ENCODE data around the gene BCAS1.

The BCAS1 gene

GRCh38 chr20:54070187-54070987, at the start of gene BCAS1:
Gene BCAS1, minus strand, starts transcription at chr20:54070594. Its CDS starts 11,876 bp downstream, at chr20:54058718.
- Histone ChIP-seq H3K36me3 (ENCODE audit: control insufficient read depth, insufficient read depth, low read length) (no peaks in the 10 kb centered on the region), H3K4me3 (replicated peaks; ENCODE audit: low read depth, low read length) (no peak within 1 kb of the TSS), H3K27me3 (replicated peaks; ENCODE audit: control insufficient read depth, insufficient read depth, low read length) (no peaks in the 10 kb centered on the region)
- no peak for DNase-seq (ENCODE audit: extremely low read depth, insufficient read length)
- TF ChIP-seq, protein P1, sequence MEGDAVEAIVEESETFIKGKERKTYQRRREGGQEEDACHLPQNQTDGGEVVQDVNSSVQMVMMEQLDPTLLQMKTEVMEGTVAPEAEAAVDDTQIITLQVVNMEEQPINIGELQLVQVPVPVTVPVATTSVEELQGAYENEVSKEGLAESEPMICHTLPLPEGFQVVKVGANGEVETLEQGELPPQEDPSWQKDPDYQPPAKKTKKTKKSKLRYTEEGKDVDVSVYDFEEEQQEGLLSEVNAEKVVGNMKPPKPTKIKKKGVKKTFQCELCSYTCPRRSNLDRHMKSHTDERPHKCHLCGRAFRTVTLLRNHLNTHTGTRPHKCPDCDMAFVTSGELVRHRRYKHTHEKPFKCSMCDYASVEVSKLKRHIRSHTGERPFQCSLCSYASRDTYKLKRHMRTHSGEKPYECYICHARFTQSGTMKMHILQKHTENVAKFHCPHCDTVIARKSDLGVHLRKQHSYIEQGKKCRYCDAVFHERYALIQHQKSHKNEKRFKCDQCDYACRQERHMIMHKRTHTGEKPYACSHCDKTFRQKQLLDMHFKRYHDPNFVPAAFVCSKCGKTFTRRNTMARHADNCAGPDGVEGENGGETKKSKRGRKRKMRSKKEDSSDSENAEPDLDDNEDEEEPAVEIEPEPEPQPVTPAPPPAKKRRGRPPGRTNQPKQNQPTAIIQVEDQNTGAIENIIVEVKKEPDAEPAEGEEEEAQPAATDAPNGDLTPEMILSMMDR (IDR thresholded peaks at IDR 0.05; ENCODE audit: insufficient read depth, low read length, poor library complexity, severe bottlenecking), result no peak

- no peaks in the 10 kb centered on the region for H3K36me3 ChIP-seq (ENCODE audit: control insufficient read depth, insufficient read depth, low read length)
- no peak for DNase-seq (ENCODE audit: extremely low read depth, insufficient read length)
- H3K4me3 ChIP-seq (replicated peaks; ENCODE audit: low read depth, low read length), result no peak overlapping the region
- H3K27me3 ChIP-seq (replicated peaks; ENCODE audit: control insufficient read depth, insufficient read depth, low read length), result no peaks in the 10 kb centered on the region; the same call in 1 of the 2 replicates
- TF ChIP-seq, protein P1 (IDR thresholded peaks at IDR 0.05; ENCODE audit: insufficient read depth, low read length, poor library complexity, severe bottlenecking), result no peak
These were observed 49.4 kb upstream of the BCAS1 start for GRCh38 chr20:54119744-54120143.

DNA sequence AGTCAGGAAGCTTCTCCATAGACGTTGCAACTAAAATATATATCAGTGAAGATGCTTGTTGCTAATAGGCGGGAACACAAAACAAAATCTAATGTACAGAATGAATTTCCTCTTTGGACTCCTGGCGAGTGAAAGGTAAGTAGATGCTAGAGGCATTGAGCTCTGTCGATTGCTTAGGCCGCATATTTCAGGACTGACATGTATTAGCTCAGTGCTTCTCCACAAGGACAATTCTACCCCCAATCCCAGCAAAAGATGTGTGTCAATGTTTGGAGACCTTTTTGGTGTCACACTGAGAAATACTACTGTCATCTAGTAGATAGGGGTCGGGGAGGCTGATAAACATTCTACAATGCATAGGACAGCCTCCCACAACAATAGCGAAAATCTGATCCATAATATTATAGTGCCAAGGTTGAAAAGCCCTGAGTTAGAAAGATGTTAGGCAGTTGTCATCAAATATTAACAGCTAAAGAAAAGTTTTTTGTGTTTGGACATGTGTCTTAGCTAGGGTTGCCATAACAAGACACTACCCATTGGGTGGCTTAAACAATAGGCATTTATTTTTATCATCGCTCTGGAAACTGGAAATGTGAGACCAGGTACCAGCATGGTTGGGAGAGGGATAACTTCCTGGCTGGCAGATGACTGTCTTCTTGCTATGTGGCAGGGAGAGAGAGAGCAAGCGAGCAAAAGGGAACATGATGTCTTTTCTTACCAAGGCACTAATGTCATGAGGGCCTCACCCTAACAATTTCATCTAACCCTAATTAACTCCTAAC, 48.0 kb upstream of the BCAS1 start:
- Histone ChIP-seq H3K36me3 (ENCODE audit: control insufficient read depth, insufficient read depth, low read length) (no peaks in the 10 kb centered on the region), H3K4me3 (replicated peaks; ENCODE audit: low read depth, low read length) (no peak overlapping the region), H3K27me3 (replicated peaks; ENCODE audit: control insufficient read depth, insufficient read depth, low read length) (no peaks in the 10 kb centered on the region; the same call in 1 of the 2 replicates)
- TF ChIP-seq, protein P1 (IDR thresholded peaks at IDR 0.05; ENCODE audit: insufficient read depth, low read length, poor library complexity, severe bottlenecking), result no peak
- DNase-seq (ENCODE audit: extremely low read depth, insufficient read length), result no peak

DNA sequence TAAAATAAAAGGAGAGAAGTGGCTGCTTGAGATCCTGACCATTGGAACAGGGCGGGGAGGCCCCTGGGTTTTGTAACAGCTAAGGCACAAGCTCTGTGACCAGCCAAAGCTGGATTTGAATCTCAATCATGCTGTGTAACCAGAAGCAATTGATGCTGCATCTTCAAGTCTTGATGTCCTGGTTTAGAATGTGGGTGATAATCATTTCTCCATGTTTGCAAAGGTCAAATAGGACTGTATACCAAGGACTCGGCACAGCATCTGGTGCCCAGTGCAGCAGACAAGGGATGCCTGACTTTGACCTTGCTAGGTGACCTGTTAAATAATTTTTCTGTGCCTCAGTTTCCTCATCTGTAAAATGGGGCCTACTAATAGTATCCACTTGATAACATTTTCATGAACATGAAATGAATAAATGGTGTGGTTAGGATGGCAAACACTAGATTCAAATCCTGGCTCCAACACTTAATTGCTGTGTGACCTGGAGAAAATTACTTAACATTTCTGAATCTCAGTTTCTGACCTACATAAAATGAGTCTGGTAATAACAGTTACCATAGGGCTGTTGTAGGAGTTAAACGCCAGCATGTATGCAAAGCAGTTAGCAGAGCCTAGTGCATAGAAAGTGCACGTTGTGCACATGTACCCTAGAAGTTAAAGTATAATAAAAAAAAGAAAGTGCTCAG, 46.3 kb upstream of the BCAS1 start:
- Histone ChIP-seq H3K27me3 (replicated peaks; ENCODE audit: control insufficient read depth, insufficient read depth, low read length) (no peaks in the 10 kb centered on the region; the same call in 1 of the 2 replicates), H3K36me3 (ENCODE audit: control insufficient read depth, insufficient read depth, low read length) (no peaks in the 10 kb centered on the region)
- TF ChIP-seq, protein P1 (IDR thresholded peaks at IDR 0.05; ENCODE audit: insufficient read depth, low read length, poor library complexity, severe bottlenecking), result no peak

DNA sequence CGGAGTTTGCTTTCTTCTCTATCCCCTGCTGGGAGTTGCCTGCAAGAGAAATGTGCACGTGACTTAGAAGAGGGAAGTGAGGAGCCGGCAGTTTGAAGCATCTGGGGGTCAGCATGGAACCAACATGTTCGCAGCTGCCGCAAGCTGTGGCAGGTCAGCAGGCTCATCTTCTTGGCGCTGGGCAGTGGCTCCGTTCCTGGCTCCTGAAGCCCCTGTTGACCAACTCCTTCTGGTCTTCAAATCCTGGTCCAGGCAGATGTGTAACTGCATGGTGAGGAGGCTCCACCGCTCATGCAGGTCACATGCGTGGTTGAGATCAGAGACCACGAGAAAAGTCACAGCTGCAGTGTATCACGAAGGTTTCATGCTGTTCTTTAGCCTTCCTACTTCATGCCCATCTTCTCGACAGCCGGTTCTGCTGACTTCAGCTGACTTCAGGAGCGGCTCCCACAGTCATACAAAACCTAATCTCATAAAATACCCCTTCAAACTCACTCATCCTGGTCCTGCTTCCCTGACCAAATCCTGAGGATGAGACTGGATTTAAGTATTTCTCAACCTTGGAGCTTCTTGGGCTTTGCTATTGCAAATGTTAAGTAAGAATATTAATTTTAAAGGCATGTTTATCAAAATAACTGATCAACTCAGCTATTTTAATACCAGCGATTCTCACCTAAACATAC, 44.9 kb upstream of the BCAS1 start:
- TF ChIP-seq, protein P1 (IDR thresholded peaks at IDR 0.05; ENCODE audit: insufficient read depth, low read length, poor library complexity, severe bottlenecking), result no peak
- Histone ChIP-seq H3K27me3 (replicated peaks; ENCODE audit: control insufficient read depth, insufficient read depth, low read length) (no peaks in the 10 kb centered on the region; the same call in 1 of the 2 replicates), H3K36me3 (ENCODE audit: control insufficient read depth, insufficient read depth, low read length) (no peaks in the 10 kb centered on the region), H3K4me3 (replicated peaks; ENCODE audit: low read depth, low read length) (no peak overlapping the region)
- DNase-seq (ENCODE audit: extremely low read depth, insufficient read length), result no peak

More for the DNA sequence above, 46.3 kb upstream of the BCAS1 start:
- no peak for DNase-seq (ENCODE audit: extremely low read depth, insufficient read length)
- H3K4me3 ChIP-seq (replicated peaks; ENCODE audit: low read depth, low read length), result no peak overlapping the region
